Inferior parietal cortex (tissue), 1 donor: ENCODE results near the gene PECR.
"Not testable (repeated sequence)": the region's sequence is repeated elsewhere in the genome, so short reads cannot be mapped to it uniquely, and the experiment has no call there.

Source experiments
- DNase-seq: peaks from one replicate; pipeline ENCODE4 v3.0.0-alpha.2; 2016; ENCODE audit errors: extremely low spot score

The PECR gene

GRCh38 chr2:216002101-216002678 lies 79.4 kb downstream of the PECR start:
- DNase-seq = no peak

- DNase-seq = no peak
Measured at GRCh38 chr2:216001216-216002100, 80.2 kb downstream of the PECR start.

DNA sequence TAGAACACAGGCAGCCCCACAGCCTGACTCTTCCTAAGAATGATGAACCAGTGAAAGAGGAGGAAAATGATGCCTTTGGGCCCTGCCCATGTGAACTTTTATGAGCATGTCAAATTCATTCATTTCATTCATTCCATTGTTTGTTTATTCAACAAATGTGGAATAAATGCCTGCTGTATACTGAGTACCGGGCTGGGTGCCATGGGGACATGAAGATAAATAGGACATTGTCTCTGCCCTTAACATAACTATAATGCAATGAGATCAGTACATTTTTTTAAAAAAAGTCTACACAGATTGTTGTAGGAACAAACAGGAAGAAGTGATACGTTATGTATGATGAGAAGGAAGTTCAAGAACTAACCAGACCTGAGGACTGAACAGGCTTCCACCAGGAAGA lies 83.0 kb downstream of the PECR start:
- DNase-seq = peak; percentile 57

DNA sequence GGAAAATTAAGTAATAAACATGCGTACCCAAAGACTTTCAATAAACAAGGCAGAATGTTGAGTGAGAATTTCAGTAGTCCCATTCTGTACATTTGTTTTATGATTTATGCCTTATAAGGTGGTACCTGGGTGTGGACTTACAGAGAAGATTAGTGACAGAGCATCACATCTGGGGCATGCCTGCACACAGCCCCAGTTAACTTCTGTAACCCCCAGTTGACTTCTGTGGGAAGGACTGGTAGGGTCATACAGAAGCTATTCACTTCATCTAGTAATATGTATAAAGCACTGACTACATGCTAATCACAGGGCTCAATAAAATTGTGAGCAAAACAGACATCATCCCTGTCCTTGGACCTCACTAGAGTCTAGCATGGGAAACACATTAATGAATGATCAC lies 84.4 kb downstream of the PECR start:
- DNase-seq = no peak

DNA sequence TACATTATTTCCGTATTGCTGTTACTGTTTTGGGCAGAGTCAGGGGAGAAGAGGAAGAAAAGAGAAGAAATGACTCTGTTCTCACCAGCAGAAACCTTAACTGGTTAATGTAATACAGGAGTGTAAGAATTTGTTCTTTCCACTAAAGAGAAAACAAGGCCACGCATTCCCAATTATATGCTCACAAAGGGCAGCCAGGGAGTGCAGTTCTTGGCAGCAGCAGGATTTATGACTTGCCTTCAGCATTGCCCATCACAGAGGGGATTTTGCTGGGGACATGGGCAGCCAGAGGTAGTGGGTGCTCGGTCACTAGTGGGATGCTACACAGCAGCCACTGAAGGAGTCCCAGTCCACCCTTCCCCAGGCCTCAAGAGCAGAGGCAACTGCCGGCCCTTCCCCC lies 86.7 kb downstream of the PECR start:
- DNase-seq = no peak

GRCh38 chr2:215988556-215989207 lies 92.9 kb downstream of the PECR start:
- not testable (repeated sequence) for DNase-seq
